Measurements from ENCODE around the gene MIER2.

Gene MIER2

DNA sequence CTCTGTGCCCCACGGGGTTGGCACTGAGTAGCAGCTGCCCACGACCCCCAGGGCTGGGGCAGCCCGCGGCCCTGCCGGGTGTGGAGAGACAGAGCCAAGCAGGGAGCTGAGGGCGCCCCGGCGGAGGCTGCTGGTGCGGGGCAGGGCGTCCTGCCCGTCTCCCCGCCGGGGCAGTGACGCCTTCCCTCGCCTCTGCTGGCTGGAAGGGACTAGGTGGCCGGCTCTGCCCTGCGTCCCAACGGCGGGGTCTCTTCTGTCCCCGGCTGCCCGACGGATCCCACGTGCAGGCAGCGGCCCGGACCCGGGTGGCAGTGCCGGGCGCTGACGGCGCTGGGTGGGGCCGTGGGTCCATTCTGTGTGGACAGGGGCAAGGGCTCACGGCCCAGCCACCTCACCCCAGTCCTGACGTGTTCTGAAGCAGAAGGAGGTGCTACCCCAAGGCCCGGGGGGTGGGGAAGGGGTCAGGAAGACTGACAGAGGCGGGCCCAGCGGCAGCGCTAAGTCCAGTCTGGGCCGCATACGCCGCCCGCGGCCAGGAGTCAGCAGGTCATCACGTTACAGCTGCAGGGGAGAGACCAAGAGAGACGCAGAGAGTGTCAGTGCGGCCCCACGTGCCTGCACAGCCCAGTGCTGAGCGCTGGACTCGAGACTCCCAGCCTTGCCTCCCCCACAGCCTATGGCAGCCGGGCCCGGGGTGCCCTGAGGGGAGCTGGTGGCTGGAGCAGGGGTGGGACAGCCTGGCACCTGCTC is 38.3 kb downstream of the MIER2 start:
- DNase-seq (ENCODE audit: low spot score), result no peak

GRCh38 chr19:305240-306150 is 39.1 kb downstream of the MIER2 start:
- DNase-seq (ENCODE audit: low spot score), result no peak

DNA sequence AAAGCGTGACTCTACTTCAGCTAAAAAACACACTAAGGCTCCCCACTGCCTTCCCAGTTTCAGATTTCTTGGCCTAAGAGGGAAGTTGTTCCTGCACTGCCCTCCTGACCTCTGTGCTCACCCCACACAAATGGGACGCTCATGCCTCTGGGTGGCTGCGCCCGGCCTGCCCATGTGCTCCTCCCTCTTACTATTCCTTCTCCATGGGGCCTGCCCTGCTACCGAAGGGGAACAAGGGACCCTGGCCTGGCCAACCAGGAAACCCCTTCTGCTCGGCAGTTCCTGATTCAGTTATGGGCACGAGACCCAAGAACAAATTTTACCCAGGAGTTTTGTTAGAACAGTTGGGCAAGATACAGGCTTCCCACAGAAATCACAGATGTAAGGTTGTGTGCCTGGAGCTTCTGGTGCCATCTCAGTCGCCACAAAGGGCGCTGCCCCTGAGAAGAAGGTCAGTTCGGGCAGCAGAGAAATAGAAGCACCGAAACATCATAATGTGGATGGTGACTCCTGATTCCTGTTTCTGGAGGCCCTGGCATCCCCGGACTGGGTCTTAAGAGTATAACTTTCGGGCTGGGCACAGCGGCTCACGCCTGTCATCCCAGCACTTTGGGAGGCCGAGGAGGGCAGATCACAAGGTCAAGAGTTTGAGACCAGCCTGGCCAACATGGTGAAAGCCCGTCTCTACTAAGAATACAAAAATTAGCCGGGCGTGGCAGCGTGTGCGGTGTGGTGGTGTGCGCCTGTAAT is 47.9 kb downstream of the MIER2 start:
- no peak for DNase-seq (ENCODE audit: low spot score)

- DNase-seq (ENCODE audit: low spot score), result no peak
Observed at GRCh38 chr19:295687-296370, 48.8 kb downstream of the MIER2 start.

DNA sequence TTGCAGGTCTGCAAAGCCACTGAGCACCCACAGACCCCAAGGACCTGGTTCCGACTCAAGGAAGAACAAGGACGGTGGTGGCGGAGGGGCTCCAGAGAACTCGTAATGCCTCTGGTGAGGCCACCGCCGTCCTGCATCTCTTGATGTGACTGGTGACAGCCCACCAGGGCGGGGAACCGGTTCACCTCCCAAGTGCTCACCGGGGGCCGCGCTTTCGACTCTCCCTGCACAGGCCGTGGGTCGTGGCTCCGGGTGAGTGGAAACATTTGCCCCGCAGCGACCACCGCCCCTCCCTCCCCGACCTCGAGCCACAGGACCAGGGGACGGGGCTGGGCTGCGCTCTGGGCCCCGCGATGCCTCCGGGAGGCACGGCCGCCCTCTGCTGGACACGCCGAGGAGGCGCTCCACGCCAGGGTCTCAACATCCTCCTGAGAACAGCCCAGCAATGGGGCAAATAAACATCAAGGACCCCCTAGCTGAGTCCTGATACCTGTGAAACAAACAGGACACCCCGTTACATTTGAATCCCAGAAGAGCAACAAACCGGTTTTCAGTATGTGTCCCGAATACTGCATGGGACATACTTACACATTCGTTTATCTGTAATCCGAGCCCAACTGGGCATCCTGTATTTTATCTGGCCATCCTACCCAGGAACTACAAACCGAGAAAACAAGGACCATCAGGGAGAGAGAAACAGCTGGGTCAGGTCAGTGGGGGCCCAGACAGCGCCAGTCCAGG is 49.5 kb downstream of the MIER2 start:
- DNase-seq (ENCODE audit: low spot score), result peak; percentile 78

DNA sequence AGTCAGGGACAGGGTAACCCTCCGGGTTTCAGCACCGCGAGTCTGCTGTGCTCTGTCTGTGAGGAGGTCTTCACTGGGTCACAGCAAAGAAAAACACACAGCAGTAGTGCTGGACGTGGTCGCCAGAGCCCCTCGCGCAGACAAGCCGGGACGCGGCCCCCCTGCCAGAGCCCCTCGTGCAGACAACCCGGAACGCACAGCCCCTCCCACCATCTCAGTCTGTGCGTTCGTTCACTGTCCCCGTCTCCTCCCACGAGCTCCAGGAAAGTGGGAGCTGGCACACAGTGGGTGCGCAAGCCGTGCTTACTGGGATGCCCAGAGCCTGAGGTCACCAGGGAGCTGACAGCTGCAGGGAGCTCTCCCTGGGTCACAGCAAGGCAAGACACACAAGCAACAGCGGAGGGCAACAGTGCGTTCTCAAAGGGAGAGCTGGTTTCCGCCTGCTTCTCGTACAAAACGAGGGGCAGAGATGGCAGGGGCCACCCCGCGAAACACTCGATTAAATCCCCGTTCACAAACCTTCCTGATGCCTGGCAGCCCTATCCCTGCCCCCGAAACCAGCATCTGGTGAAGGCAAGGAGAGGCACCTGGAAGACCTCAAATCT is 50.2 kb downstream of the MIER2 start:
- DNase-seq (ENCODE audit: low spot score), result no peak

DNA sequence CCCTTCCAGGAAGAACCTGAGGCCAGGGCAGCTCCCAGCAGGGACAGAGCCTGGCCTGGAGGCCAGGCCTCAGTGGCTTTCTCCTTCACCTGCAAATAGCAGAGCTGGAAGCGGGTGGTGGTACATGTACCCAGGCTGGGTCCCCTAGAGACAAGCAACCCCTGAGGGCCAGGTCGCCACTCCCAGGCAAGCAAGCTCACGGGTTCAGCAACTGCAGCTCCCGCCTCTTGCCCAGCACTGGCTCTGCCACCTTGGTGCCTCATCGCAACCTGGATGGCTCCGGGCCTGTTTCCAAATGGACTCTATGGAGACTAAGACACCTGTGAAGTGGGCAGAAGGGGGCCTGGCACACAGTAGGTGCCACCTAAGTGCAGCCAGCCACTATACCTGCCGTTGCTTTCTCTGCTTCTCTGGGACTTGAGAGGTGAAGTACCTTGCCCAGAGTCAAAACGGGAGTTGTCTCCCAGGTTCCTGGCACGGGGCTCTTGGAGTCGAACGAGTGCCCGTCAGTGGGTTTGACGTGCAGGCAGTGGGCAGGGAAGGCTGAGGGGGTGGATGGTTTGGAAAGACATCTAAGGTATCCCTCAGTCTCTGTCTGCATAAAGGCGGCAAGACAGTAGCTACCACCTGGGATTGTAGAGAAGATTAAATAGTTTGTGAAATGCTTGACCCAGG is 51.0 kb downstream of the MIER2 start:
- DNase-seq (ENCODE audit: low spot score), result no peak

DNA sequence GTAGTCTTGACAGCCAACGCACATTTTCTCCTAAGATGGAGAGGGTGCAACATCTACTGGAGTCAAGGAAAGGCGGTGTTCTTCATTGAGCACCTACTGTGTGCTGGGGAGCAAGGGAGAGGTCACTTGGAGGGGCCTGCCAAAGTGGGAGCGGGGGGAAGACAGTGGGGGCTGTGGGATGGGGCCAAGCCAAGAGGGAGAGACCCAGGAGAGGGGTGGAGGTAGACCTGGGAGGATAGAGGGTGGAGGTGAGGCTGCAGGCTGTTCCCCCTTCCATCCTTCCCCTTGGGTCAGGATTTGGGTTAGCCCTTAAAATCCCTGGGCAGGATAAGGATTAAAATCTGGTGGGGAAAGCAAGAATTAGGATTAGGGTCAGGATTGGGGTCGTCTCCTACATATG is 51.6 kb downstream of the MIER2 start:
- DNase-seq (ENCODE audit: low spot score), result no peak

DNA sequence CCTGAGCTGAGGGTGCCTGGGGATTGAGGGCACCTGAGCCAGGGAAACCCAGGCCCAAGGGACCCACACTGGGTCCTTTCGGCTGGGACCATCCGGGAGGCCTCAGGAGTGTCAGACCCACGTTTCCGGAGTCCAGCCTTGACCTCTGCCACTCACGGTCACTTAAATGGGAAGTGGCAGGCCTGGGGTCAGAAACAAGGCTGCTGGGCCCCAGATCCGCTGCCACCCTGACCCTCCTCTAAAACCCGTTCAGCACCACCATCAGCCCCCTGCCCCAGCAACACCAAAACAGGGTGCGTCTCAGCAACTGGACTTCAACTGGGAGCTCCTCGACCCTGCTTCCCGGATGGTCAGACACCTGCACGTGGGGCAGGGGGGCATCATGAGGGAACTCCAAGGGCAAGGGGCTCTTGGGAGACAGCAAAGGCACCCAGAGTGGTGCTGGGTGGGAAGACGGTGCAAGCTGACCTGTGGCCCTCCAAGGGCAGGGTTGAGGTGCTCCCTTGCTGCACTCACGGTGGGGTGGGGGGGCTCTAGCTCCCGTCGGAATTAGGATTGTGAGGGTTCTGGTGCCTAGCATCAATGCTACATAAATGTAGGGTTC is 52.2 kb downstream of the MIER2 start:
- no peak for DNase-seq (ENCODE audit: low spot score)

DNA sequence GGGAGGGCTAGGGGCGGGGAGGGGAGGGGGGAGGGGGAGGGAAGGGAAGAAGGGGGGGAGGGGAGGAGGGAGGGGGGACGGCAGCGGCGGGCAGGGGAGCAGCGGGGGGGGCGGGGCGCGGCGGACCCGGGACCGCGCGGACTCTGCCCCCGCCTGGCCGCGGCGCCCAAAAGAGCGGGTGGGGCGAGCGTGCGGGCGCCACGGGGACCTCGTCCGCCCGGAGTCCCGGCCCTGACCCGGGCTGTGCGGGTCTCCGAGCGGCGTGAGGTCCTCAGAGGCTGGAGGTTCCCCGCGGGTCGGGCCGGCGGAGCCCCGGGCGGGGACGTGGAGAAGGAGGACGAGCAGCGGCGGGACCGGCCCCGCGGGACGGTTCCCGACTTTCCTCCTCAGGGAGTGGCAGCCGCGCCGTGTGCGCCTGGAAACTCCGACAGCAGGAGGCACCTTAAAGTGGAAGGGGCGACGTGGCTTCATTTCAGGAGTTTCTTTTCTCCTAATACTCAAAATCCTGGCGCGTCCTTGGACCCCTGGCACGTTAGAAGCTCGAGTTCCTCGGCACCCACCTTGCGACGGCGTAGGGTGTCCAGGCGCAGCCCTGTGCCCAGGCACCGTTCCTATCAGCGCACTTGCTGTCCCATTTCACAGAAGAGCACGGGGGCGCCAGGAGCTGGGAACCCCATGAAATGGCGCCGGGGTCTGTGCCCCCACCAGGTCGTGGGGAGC is 52.9 kb downstream of the MIER2 start:
- no peak for DNase-seq (ENCODE audit: low spot score)

- no peak for DNase-seq (ENCODE audit: low spot score)
Observed at GRCh38 chr19:291006-291521, 53.5 kb downstream of the MIER2 start, which contains the start of gene PLPP2. PLPP2 (minus strand) TSS chr19:291403; CDS start chr19:291336, 67 bp downstream.

DNA sequence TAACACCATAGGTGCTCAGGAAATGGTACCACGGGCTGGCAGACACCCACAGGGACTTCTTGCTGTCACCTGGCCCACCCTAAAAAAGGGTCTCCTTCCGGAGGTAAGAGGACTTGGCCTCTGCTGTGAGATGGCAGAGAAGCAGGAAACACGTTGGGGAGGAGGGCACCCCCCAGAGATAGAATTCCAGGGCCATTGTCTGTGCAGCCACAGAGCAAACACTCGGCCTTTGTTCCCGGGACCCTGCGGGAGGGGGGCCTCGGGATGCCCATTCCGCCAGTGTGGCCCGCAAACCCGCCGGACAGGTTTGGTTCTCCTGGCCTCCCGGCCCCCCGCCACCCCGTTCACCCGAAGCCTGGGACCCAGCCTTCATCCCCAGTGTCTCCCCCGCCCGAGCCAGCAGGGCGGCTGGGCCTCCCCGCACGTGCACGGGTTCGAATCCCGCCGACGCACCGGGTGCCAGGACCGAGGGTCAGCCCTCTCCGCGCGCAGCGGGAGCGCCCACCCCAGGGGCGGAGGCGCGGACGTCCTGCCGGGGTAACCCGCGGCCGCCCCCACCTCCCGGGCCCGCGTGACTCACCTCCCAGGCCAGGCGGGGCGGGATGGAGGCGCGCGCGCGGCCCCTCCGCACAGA is 54.1 kb downstream of the MIER2 start:
- DNase-seq (ENCODE audit: low spot score), result no peak

DNA sequence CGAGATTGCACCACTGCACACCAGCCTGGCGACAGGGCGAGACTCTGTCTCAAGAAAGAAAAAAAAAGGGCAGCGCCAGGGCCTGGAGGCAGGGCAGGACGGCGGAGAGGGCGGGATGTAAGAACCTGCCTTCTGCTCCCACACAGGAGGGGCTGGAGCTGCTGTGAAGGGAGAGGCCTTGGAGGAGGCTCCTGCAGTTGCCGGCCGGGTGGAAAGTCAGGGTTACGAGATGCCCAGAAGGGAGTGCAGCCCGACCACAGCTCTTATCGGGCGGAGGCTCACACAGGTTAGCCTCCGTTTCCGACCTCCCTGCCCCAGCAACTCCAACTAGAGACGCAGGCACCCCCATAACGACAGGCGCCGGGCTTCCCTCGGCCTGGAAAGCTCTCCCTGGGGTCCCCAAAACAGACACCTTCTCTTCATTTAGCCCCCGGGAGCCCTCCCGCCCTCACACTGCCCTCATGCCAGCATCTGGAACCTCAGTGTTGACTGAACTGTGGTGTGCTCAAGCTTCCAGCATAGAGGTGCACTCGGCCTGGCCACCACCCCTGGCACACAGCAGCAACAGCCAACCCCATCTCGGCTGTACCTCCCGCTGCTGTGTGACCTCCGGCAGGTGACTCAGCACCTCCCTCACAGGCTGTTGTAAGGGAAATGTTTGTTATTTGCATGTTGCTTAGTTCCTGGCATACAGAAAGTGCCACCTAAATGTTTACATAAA is 54.8 kb downstream of the MIER2 start:
- DNase-seq (ENCODE audit: low spot score), result no peak

DNA sequence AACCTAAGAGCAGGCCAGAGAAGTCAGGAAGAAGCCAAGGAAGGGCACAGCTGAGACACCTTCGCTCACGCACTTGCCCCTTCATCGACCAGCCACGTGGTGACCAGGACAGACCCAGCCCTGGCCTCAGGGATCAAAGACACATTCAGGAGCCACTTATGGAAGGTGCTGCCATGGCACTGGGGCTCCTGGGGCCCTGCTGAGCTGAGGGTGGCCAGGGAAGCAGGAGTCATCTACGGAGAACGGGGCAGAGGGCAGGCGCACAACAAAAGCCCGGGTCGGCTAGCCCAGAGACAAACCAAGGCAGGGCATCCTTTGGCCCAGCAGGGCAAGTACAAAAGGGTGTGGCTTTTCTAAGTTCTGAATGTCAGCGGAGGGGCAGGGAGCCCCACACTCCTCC is 55.7 kb downstream of the MIER2 start:
- no peak for DNase-seq (ENCODE audit: low spot score)

DNA sequence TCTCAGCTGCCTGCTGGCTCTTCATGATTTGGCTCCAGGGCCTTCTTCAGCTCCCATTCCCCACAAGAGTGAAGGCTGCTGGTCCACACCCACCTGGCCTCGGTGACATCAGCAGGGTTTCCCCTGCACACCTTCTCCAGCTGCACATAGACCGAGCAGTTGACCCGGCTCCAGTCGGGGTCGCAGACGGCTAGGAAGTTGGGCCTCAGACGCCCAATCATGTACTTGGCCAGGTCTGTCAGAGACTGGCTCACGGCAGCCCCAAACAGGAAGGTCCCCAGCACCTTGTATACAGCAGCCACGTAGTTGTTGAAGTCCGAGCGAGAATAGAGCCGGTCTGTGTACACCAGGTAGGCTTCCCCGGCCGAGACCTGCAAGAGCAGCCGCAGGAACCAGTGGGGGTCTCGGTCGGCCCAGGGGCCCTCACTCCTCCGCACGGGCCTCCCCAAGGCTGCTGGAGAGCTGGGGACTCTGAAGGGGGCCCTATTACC is 57.2 kb downstream of the MIER2 start:
- DNase-seq (ENCODE audit: low spot score), result no peak

DNA sequence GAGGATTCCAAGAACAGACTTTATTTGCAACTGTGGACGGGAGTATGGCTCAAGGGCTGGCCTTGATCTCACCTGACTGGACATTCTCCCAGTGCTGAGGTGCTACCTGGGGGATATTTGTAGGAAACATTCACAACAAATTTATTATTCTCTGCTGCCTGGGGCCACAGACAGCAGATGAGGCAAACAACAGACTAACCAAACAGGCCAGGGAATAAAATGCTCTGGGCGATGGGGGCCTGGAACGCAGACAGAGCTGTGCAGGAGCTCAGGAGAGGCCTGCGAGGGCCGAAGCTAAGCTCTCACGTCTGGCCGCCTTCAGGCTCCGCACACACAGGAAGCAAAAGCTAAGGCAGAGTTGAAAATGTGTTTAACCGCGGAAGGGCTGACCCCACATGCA is 61.2 kb downstream of the MIER2 start:
- DNase-seq (ENCODE audit: low spot score), result no peak

- no peak for DNase-seq (ENCODE audit: low spot score)
Observed at GRCh38 chr19:282501-282900, 62.1 kb downstream of the MIER2 start.

GRCh38 chr19:281992-282391 is 62.6 kb downstream of the MIER2 start:
- DNase-seq (ENCODE audit: low spot score), result no peak

All from HuH-7 (cell line).